Endothelial cell of umbilical vein (primary cell): ENCODE data around the gene PTK6.

Experiments used
- CTCF ChIP-seq, 2 donors: IDR thresholded peaks; 1 replicate in 1 of 2; 2 replicates in 1 of 2; pipeline ENCODE4 v1.5.1; 2011; ENCODE audit warnings: low read length in 2 of 2, mild to moderate bottlenecking in 2 of 2, moderate library complexity in 2 of 2, control low read depth in 1 of 2, inconsistent platforms in 1 of 2, low read depth in 1 of 2; ENCODE audit not compliant: insufficient read depth in 1 of 2; ENCODE audit errors: extremely low read depth in 1 of 2
- EZH2 ChIP-seq: IDR thresholded peaks from 2 replicates; pipeline ENCODE4 v1.6.1; 2012; ENCODE audit warnings: borderline replicate concordance, low read depth, mild to moderate bottlenecking, moderate library complexity, low read length, inconsistent platforms; ENCODE audit not compliant: severe bottlenecking
- JUN ChIP-seq: IDR thresholded peaks from 2 replicates; pipeline ENCODE4 v1.6.1; 2011; ENCODE audit warnings: borderline replicate concordance, low read depth; ENCODE audit not compliant: insufficient read length, insufficient read depth
- MAX ChIP-seq: IDR thresholded peaks from 2 replicates; pipeline ENCODE4 v1.6.1; 2011; ENCODE audit not compliant: insufficient read depth, insufficient read length
- MYC ChIP-seq: IDR thresholded peaks from one replicate; pipeline ENCODE4 v1.6.1; 2011; ENCODE audit warnings: mild to moderate bottlenecking, low read depth, low read length
- POLR2A ChIP-seq: IDR thresholded peaks from 2 replicates; pipeline ENCODE4 v1.6.1; 2012; ENCODE audit warnings: low read depth, mild to moderate bottlenecking, control low read depth, low read length
- POLR2AphosphoS5 ChIP-seq: IDR thresholded peaks from 2 replicates; pipeline ENCODE4 v1.6.1; 2012; ENCODE audit warnings: low read depth, mild to moderate bottlenecking, control low read depth, low read length, moderate library complexity; ENCODE audit not compliant: insufficient read depth

GRCh38 chr20:63494420-63495166, 42.6 kb downstream of the PTK6 start:
- TF ChIP-seq CTCF (IDR thresholded peaks at IDR 0.05; ENCODE audit: extremely low read depth in 1 of 2, insufficient read depth in 1 of 2, low read depth in 1 of 2, low read length in 2 of 2), result no peak
- TF ChIP-seq EZH2, result no peak
- TF ChIP-seq POLR2A, result no peak
- TF ChIP-seq POLR2AphosphoS5, result no peak
- TF ChIP-seq MAX, result no peak
- TF ChIP-seq JUN, result no peak
- TF ChIP-seq MYC, result no peak
